Activated B cell treated with CpG ODN at 0.5 μM for 24 hours (primary cell): ENCODE results near the gene ACO1. TPM values are rescaled to one million over a fixed set of nuclear protein-coding genes. Genes with fewer than 3 reads are reported as not detected.

ENCODE experiments used
- ATAC-seq: fragments of 200-7000 bp; cut with Tn5 transposase; one replicate; pipeline ENCODE4 v1.10.0; 2021; ENCODE audit warnings: low read depth, mild to moderate bottlenecking, moderate library complexity
- CTCF ChIA-PET: fragments of 350-600 bp; sonication (Branson Sonifier 250); formaldehyde crosslinking; loops from one replicate; lab custom pipeline; 2021; ENCODE audit warnings: antibody characterized with exemption; lab: Charles Lee
- POLR2A ChIA-PET: fragments of 350-600 bp; sonication (Branson Sonifier 250); formaldehyde crosslinking; loops from one replicate; lab custom pipeline; 2021; ENCODE audit warnings: antibody characterized with exemption; lab: Charles Lee
- DNase-seq: peaks from one replicate; pipeline ENCODE4 v3.0.0; 2022
- H3K27ac Mint-ChIP-seq: one replicate; pipeline ENCODE4 v1.8.0; 2020; ENCODE audit warnings: mixed read lengths
- H3K27me3 Mint-ChIP-seq: one replicate; pipeline ENCODE4 v1.8.0; 2021; ENCODE audit warnings: mixed read lengths
- H3K36me3 Mint-ChIP-seq: one replicate; pipeline ENCODE4 v1.8.0; 2021; ENCODE audit warnings: low read depth, mixed read lengths
- H3K4me1 Mint-ChIP-seq: one replicate; pipeline ENCODE4 v1.8.0; 2021; ENCODE audit warnings: mixed read lengths
- H3K4me3 Mint-ChIP-seq: one replicate; pipeline ENCODE4 v1.8.0; 2020; ENCODE audit warnings: mild to moderate bottlenecking, mixed read lengths
- H3K9me3 Mint-ChIP-seq: one replicate; pipeline ENCODE4 v1.8.0; 2020; ENCODE audit warnings: mixed read lengths
- intact Hi-C: fragments of 100-400 bp; cut with micrococcal nuclease; formaldehyde crosslinking; loops from one replicate; pipeline ENCODE4 v1.15.1; 2024
- total RNA-seq: library from RNA; stranded (reverse); gene quantifications from 2 replicates; pipeline ENCODE4 v1.2.3, GENCODE V29; 2022
- TF ChIP-seq, protein P1 (sequence below): fragments of 200-600 bp; IDR thresholded peaks from one replicate; pipeline ENCODE4 v1.8.0; 2022; ENCODE audit warnings: antibody characterized with exemption, mild to moderate bottlenecking

ACO1 gene
- 10.3 and 10.4 TPM in 2 replicates for total RNA-seq

DNA sequence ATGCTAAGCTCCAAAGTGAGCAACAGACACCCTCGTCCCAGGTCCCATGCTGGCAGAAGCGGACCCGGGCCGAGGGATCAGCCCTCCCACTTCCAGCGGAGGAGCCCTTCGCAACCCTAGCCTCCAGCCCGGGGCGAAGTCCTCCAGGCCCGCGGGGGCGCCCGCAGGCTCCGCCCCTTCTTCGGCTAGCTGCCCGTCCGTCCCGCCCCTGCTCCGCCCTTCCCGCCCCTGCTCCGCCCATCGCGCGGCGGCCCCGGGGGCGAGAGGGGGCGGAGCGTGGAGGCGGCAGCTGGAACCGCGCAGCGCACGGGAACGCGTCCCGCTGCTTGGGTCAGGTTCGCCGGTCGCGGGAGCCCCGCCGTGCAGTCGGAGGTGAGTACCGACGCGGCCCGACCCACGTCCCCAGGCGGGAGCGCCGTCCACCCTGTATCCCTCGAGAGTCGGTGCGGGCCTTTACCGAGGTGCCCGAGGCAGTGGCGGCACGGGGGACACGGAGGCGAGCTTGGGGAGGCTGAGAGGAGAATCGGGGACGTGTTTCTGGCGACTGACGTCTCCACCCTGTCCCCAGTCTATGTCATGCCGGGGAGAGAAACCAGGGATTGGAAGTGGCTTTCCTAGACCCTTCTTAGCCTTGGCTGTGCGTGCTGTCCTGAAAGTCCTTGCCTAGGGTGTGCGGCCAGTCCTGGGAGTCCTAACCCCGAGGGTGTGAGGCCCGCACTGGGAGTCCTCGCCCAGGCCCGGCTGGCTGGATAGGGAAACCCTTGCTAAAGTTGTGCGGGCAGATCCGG lies at the start of gene ACO1:
Gene ACO1 (plus strand): TSS at position 280 of the 788 bp plus-strand sequence. CDS start 20,864 bp downstream, outside the sequence.
- ChIA-PET POLR2A (interaction anchor here (0.5 to 3.7 kb wide), 8 partner anchors 16 to 843 kb away, joined by 3 to 19 read pairs (median 5); partner anchors contain the start of genes NDUFB6, RIGI, SMIM27 and TOPORS), CTCF (interaction anchor here (0.6 to 4.0 kb wide), 5 partner anchors 48 to 199 kb away, joined by 3 to 42 read pairs (median 16); partner anchors contain the start of gene NDUFB6)
- Mint-ChIP-seq H3K9me3 (no peaks in the 10 kb centered on the region), H3K36me3 (no peaks in the 10 kb centered on the region), H3K27ac (peak within 1 kb of the TSS; percentile 46), H3K27me3 (peaks cover 21% of the 10 kb centered on the region), H3K4me3 (peak within 1 kb of the TSS; percentile 86), H3K4me1 (peaks cover 11% of the 10 kb centered on the region)
- TF ChIP-seq, protein P1, sequence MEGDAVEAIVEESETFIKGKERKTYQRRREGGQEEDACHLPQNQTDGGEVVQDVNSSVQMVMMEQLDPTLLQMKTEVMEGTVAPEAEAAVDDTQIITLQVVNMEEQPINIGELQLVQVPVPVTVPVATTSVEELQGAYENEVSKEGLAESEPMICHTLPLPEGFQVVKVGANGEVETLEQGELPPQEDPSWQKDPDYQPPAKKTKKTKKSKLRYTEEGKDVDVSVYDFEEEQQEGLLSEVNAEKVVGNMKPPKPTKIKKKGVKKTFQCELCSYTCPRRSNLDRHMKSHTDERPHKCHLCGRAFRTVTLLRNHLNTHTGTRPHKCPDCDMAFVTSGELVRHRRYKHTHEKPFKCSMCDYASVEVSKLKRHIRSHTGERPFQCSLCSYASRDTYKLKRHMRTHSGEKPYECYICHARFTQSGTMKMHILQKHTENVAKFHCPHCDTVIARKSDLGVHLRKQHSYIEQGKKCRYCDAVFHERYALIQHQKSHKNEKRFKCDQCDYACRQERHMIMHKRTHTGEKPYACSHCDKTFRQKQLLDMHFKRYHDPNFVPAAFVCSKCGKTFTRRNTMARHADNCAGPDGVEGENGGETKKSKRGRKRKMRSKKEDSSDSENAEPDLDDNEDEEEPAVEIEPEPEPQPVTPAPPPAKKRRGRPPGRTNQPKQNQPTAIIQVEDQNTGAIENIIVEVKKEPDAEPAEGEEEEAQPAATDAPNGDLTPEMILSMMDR, result no peak
- intact Hi-C loops, result loop anchor here (1.0 kb wide), 4 partner anchors 142 to 617 kb away; partner anchors contain the start of genes APTX, NDUFB6 and RIGI
- DNase-seq, result peak; percentile 92
- ATAC-seq, result peak; percentile 98

DNA sequence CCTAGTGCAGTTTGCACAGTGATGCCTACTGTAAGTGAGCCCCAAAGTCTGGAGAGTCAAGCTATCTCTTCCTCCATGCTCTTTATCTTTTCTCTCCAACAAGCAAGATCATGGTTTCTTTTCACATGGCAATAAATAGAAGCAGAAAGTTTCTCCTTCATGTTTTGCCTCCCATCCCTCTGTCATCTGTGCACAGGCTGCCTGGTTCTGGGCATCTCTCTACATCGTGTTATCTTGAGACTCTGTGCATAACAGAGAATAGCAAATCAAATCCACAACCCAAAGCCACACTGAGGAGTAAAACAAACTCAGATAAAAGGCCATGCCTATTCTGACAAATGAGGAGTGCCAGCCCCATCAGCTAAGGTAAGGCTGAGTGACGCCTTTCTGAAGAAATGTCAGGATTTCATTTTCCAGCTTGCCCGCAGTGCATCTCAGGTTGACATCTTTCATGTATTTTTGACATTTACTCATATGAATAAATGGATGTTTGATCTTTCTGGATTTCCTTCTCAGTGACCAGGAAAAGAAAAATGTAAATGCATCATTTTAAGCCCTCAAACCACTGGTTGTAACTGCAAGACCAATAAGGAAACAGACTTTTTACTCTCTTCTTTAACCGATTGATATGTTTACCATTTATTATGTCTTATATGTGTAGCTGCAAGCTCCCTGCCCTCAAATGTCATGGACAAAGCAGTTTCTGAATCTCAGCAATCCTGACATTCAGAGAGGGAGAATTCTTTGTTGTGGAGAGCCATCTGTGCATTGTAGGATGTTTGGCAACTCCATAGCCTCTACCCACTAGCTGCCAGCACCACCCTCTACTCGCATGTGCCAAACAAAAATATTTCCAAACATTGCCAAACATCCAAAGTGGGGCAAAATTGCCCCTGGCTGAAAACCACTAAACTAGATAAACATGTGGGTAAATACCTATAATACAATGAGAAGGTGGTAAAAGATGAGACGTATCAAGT lies 49.2 kb upstream of the ACO1 start:
- ATAC-seq (no peak), DNase-seq (no peak)
- ChIA-PET CTCF (no interaction called here), POLR2A (no interaction called here)
- intact Hi-C loops, result no loop called here
- no peak overlapping the region for H3K4me3 Mint-ChIP-seq
- H3K27me3 Mint-ChIP-seq, result peaks cover 1% of the 10 kb centered on the region
- TF ChIP-seq, protein P1, result no peak
- no peaks in the 10 kb centered on the region for H3K9me3 Mint-ChIP-seq
- H3K27ac Mint-ChIP-seq, result no peak overlapping the region
- H3K4me1 Mint-ChIP-seq, result no peaks in the 10 kb centered on the region
- H3K36me3 Mint-ChIP-seq, result no peaks in the 10 kb centered on the region

DNA sequence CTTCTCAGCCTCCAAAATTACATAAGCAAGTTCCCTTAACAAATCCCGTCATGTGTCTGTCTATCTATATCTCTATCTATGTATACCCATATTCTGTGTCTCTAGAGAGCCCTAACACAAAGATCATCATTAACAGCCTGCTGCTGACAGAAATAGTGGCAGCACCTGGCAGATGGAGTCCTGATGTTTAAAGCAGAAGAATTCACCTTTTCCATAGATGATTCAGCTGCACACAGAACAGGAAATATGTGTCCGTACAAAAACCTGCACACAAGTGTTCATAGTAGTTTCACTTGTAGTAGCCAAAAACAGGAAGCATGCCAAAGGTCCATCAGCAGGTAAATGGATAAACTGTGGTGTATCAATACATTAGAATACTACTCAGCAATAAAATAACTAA lies 45.0 kb upstream of the ACO1 start:
- H3K27ac Mint-ChIP-seq, result no peak overlapping the region
- DNase-seq (no peak), ATAC-seq (no peak)
- intact Hi-C loops, result no loop called here
- no peaks in the 10 kb centered on the region for H3K36me3 Mint-ChIP-seq
- CTCF ChIA-PET, result no interaction called here
- no peak overlapping the region for H3K4me3 Mint-ChIP-seq
- POLR2A ChIA-PET, result no interaction called here
- H3K9me3 Mint-ChIP-seq, result no peaks in the 10 kb centered on the region
- peaks cover 1% of the 10 kb centered on the region for H3K27me3 Mint-ChIP-seq
- TF ChIP-seq, protein P1, result no peak
- no peaks in the 10 kb centered on the region for H3K4me1 Mint-ChIP-seq

DNA sequence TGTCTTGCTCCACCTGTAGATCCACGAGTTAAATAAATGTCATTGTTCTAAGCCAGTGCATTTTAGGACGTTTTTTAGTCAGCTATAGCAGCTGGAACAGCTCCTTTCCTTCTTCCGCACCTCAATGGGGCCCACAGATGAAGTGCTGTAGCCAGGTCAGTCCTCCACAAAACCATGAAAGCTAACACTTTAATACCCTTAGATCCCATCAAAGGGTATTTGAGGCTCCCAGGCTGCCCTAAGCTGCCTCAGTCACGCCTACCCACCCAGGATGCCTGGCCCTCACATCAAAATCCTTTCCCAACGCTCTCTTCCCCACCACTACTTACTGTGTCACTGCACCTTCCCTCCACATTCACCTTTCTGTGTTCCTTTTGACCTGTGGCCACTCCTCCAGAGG lies 44.1 kb upstream of the ACO1 start:
- intact Hi-C loops, result no loop called here
- no peaks in the 10 kb centered on the region for H3K4me1 Mint-ChIP-seq
- TF ChIP-seq, protein P1, result no peak
- CTCF ChIA-PET, result no interaction called here
- POLR2A ChIA-PET, result no interaction called here
- no peaks in the 10 kb centered on the region for H3K9me3 Mint-ChIP-seq
- H3K36me3 Mint-ChIP-seq, result no peaks in the 10 kb centered on the region
- H3K27ac Mint-ChIP-seq, result no peak overlapping the region
- DNase-seq (no peak), ATAC-seq (no peak)
- H3K27me3 Mint-ChIP-seq, result no peaks in the 10 kb centered on the region
- no peak overlapping the region for H3K4me3 Mint-ChIP-seq
